GM23338 (cell line): Measurements from ENCODE around the gene TPST1. TPM values are rescaled to one million over a fixed set of nuclear protein-coding genes. Genes with fewer than 3 reads are reported as not detected.
"Not testable (repeated sequence)": the region's sequence is repeated elsewhere in the genome, so short reads cannot be mapped to it uniquely, and the experiment has no call there.

ENCODE experiments used
- ATAC-seq: fragments of 200-7000 bp; cut with Tn5 transposase; 3 replicates; pipeline ENCODE4 v1.9.1; 2020
- DNase-seq: peaks from one replicate; pipeline ENCODE4 v3.0.0-alpha.2; 2015; ENCODE audit warnings: low spot score
- H2AFZ ChIP-seq: fragments of 200-600 bp; sonication (generic); 2 replicates; pipeline ENCODE4 v1.8.0; 2016; ENCODE audit warnings: antibody characterized with exemption, mild to moderate bottlenecking, moderate library complexity
- H3F3A ChIP-seq: fragments of 200-600 bp; sonication (generic); replicated peaks from 2 replicates; pipeline ENCODE4 v1.8.0; 2017; ENCODE audit warnings: antibody characterized with exemption, mixed run types, low read depth
- H3K27ac ChIP-seq: fragments of 200-600 bp; sonication (generic); 2 replicates; pipeline ENCODE4 v1.6.1; 2016; ENCODE audit warnings: low read depth
- H3K27me3 ChIP-seq: fragments of 200-600 bp; sonication (generic); 2 replicates; pipeline ENCODE4 v1.8.0; 2016; ENCODE audit warnings: mild to moderate bottlenecking, mixed run types, moderate library complexity; ENCODE audit not compliant: insufficient read depth
- H3K36me3 ChIP-seq: fragments of 200-600 bp; sonication (generic); 2 replicates; pipeline ENCODE4 v1.8.0; 2016; ENCODE audit warnings: mild to moderate bottlenecking; ENCODE audit not compliant: insufficient read depth
- H3K4me1 ChIP-seq: fragments of 200-600 bp; sonication (generic); 2 replicates; pipeline ENCODE4 v1.8.0; 2016; ENCODE audit warnings: mild to moderate bottlenecking, moderate library complexity; ENCODE audit not compliant: insufficient read depth
- H3K4me2 ChIP-seq: fragments of 200-600 bp; sonication (generic); 2 replicates; pipeline ENCODE4 v1.7.1; 2017; ENCODE audit warnings: mixed run types
- H3K4me3 ChIP-seq: fragments of 200-600 bp; sonication (generic); 2 replicates; pipeline ENCODE4 v1.6.1; 2016; ENCODE audit warnings: mixed run types
- H3K79me2 ChIP-seq: fragments of 200-600 bp; sonication (generic); replicated peaks from 2 replicates; pipeline ENCODE4 v1.8.0; 2017; ENCODE audit warnings: mild to moderate bottlenecking; ENCODE audit not compliant: insufficient read depth
- H3K9me2 ChIP-seq: fragments of 200-600 bp; sonication (generic); 2 replicates; pipeline ENCODE4 v1.8.0; 2017; ENCODE audit not compliant: insufficient read depth
- H4K20me1 ChIP-seq: fragments of 200-600 bp; sonication (generic); replicated peaks from 2 replicates; pipeline ENCODE4 v1.8.0; 2017; ENCODE audit warnings: mild to moderate bottlenecking; ENCODE audit not compliant: insufficient read depth
- H3K27ac Mint-ChIP-seq: 2 replicates; pipeline ENCODE4 v1.8.0; 2020; ENCODE audit warnings: inconsistent platforms, mild to moderate bottlenecking, moderate library complexity, mixed read lengths
- H3K27me3 Mint-ChIP-seq: 3 replicates; pipeline ENCODE4 v1.8.0; 2022; ENCODE audit warnings: low read depth, mild to moderate bottlenecking, moderate library complexity, mixed read lengths, inconsistent platforms; ENCODE audit not compliant: insufficient read depth, poor library complexity
- H3K36me3 Mint-ChIP-seq: 3 replicates; pipeline ENCODE4 v1.8.0; 2021; ENCODE audit warnings: low read depth, mild to moderate bottlenecking, inconsistent platforms, moderate library complexity, mixed read lengths
- H3K4me1 Mint-ChIP-seq: 3 replicates; pipeline ENCODE4 v1.8.0; 2020; ENCODE audit warnings: mild to moderate bottlenecking, inconsistent platforms, mixed read lengths
- H3K4me3 Mint-ChIP-seq: 3 replicates; pipeline ENCODE4 v1.8.0; 2021; ENCODE audit warnings: moderate library complexity, mild to moderate bottlenecking, inconsistent platforms, mixed read lengths
- H3K9me3 Mint-ChIP-seq: 3 replicates; pipeline ENCODE4 v1.8.0; 2020; ENCODE audit warnings: moderate library complexity, mild to moderate bottlenecking, inconsistent platforms, mixed read lengths
- CREB1 ChIP-seq: fragments of 250-450 bp; sonication (Bioruptor Pico); IDR thresholded peaks from 2 replicates; pipeline ENCODE4 v1.5.0; 2020; ENCODE audit warnings: low read depth, mild to moderate bottlenecking, moderate library complexity
- EZH2 ChIP-seq: fragments of 200-600 bp; sonication (generic); IDR thresholded peaks from one replicate; pipeline ENCODE4 v1.8.0; 2017; ENCODE audit warnings: antibody characterized with exemption, mild to moderate bottlenecking, low read depth; ENCODE audit not compliant: unreplicated experiment
- JUNB ChIP-seq: IDR thresholded peaks from one replicate; pipeline ENCODE4 v1.6.1; 2016; ENCODE audit warnings: antibody characterized with exemption; ENCODE audit not compliant: unreplicated experiment
- POLR2AphosphoS5 ChIP-seq: IDR thresholded peaks from 2 replicates; pipeline ENCODE4 v1.6.1; 2016; ENCODE audit warnings: antibody characterized with exemption, low read depth
- STAT1 ChIP-seq: IDR thresholded peaks from one replicate; pipeline ENCODE4 v1.6.1; 2016; ENCODE audit warnings: antibody characterized with exemption; ENCODE audit not compliant: unreplicated experiment
- ZNF114 ChIP-seq: fragments of 250-450 bp; sonication (Bioruptor Pico); IDR thresholded peaks from 2 replicates; pipeline ENCODE4 v1.5.0; 2020; ENCODE audit warnings: mild to moderate bottlenecking, moderate library complexity
- ZNF331 ChIP-seq: fragments of 250-450 bp; sonication (Bioruptor Pico); IDR thresholded peaks from 2 replicates; pipeline ENCODE4 v1.5.0; 2020; ENCODE audit warnings: low read depth, mild to moderate bottlenecking, moderate library complexity
- polyA plus RNA-seq: library from polyadenylated mRNA; unstranded; fragments of >200 nt; fragmentation: Nextera tagmentation; extraction: Ambion mirVana; gene quantifications from 2 replicates; pipeline ENCODE4 v1.2.1, GENCODE V29; 2016
- total RNA-seq: library from RNA; depleted of rRNA; stranded (reverse); fragments of >200 nt; shearing (Covaris generic); gene quantifications from 2 replicates; pipeline ENCODE4 v1.2.3, GENCODE V29; 2014
- TF ChIP-seq, protein P1 (sequence below), 2 experiments: fragments of 200-600 bp in 1 of 2; sonication (generic) in 1 of 2; conservative IDR thresholded peaks; 2 replicates each; pipeline versions ENCODE4 v1.5.1 to v1.6.1; 2016 to 2017; ENCODE audit warnings: antibody characterized with exemption in 2 of 2, low read depth in 2 of 2, mild to moderate bottlenecking in 2 of 2, moderate library complexity in 1 of 2

TPST1 gene
- total and polyA plus RNA-seq, 2 experiments from 2014 or later = 10.7 to 19.2 TPM

DNA sequence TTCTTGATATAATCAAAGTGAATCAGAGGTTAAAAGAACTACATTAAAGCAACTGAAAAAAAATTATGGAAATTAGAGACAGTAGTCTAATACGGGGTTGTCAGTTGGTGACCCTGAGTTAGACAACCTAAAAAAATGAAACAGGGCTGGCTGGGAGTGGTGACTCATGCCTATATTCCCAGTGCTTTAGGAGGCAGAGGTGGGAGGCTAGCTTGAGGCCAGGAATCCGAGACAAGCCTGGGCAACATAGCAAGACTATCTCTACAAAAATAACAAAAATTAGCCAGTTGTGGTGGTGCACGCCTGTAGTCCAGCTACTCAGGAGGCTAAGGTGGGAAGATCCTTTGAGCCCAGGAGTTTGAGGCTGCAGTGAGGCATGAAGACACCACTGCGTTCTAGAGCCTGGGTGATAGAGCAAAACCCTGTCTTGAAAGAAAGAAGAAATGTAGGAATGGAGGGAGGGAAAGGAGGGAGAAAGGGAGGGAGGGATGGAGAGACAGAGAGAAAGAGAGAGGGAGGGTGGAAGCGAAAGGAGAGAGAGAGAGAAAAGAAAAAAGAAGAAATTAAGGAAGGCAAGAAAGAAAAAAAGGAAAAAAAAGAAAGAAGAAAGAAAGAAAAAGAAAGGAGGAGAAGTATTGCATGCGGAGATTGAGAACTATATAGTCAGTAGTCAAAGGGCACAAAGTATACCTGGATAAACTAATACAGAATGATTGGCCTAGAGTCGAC, 166.1 kb downstream of the TPST1 start (continued):
- TF ChIP-seq STAT1 (no peak), JUNB (no peak), ZNF114 (CRISPR knock-in tag) (no peak), EZH2 (no peak), CREB1 (CRISPR knock-in tag) (no peak)

DNA sequence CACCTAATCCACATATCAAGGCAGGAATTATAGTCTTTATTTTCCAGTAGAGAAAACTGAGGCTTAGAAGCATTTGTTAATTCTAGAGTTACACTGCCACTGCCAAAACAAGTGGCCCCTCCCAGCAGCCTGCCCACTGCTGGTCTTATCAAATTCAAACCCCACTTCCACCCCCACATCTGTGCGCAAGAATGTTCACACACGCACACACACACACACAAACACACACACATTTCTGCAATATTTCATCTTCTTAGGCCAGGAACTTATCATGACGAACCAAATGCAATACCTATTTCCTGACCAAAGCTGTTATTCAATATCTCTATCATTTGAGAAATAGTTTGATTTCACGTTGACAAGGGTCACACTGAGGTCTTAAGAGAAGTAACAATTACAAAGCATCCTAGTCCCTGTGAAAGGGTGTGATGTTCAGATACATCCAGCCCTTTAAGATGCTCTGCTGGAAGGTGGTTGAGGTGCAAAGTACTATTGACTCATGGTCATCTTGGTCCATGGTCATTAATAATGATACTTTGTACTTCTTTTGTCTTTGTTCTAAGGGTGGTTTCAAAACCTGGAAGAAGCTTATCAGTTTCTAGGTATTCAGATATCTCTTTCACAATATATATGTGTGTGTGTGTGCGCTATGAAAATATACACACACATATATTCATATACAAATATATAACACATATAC, 169.2 kb downstream of the TPST1 start:
- not testable (repeated sequence) for H3K4me1 Mint-ChIP-seq, H3F3A ChIP-seq, H3K4me3 Mint-ChIP-seq, H3K4me1 ChIP-seq, H3K4me2 ChIP-seq, H3K27me3 ChIP-seq, H4K20me1 ChIP-seq, H3K27ac Mint-ChIP-seq, H3K4me3 ChIP-seq, H3K36me3 ChIP-seq, H3K27ac ChIP-seq, H3K79me2 ChIP-seq, H3K9me2 ChIP-seq, DNase-seq, ATAC-seq, H2AFZ ChIP-seq, H3K27me3 Mint-ChIP-seq, H3K9me3 Mint-ChIP-seq
- H3K36me3 Mint-ChIP-seq = peaks cover 18% of the 10 kb centered on the region

DNA sequence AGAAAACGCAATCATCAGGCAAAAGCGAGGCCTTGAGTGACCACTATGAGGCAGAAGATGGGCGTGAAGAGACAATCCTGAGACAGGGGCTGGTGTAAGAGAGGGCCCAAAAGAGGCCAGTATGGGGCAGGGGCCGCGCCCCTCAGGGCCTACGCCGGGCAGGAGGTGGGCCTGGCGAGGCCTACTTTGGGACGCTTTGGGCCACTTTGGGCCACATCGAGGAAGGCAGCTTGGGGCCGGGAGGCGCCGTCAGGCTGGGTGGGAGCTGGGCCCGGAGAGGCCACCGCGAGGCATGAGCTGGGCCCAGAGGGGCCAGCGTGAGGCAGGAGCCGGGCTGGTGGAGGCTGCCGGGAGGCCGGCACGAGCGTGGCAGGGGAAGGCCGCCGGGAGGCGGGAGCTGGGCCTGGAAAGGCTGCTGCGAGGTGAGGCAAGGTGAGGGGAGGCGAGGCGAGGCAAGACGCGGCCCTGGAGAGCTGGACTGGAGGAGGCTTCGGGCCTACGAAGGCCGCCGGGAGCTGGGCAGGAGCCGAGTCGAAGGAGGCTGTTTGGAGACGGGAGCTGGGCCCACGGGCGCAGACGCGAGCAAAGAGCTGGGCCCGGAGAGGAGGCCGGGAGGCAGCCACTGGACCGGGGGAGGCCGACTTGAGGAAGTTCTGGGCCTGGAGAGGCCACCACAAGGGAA, 171.3 kb downstream of the TPST1 start:
- Mint-ChIP-seq H3K4me3 (no peak overlapping the region; the same call in 2 of the 3 replicates), H3K9me3 (no peaks in the 10 kb centered on the region; the same call in none of the 3 replicates), H3K27me3 (peaks cover 13% of the 10 kb centered on the region), H3K4me1 (no peaks in the 10 kb centered on the region; the same call in 2 of the 3 replicates), H3K36me3 (peaks cover 31% of the 10 kb centered on the region), H3K27ac (no peak overlapping the region)
- TF ChIP-seq, protein P1, sequence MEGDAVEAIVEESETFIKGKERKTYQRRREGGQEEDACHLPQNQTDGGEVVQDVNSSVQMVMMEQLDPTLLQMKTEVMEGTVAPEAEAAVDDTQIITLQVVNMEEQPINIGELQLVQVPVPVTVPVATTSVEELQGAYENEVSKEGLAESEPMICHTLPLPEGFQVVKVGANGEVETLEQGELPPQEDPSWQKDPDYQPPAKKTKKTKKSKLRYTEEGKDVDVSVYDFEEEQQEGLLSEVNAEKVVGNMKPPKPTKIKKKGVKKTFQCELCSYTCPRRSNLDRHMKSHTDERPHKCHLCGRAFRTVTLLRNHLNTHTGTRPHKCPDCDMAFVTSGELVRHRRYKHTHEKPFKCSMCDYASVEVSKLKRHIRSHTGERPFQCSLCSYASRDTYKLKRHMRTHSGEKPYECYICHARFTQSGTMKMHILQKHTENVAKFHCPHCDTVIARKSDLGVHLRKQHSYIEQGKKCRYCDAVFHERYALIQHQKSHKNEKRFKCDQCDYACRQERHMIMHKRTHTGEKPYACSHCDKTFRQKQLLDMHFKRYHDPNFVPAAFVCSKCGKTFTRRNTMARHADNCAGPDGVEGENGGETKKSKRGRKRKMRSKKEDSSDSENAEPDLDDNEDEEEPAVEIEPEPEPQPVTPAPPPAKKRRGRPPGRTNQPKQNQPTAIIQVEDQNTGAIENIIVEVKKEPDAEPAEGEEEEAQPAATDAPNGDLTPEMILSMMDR (conservative IDR thresholded peaks at IDR 0.05; ENCODE audit: low read depth in 2 of 2) = peak in 1 of 2 experiments; percentile 29; a peak in 2 of 4 replicates
- TF ChIP-seq ZNF331 (CRISPR knock-in tag) (no peak), JUNB (no peak), POLR2AphosphoS5 (no peak)
- peak; percentile 83 for ATAC-seq
- Histone ChIP-seq H3K79me2 (no peaks in the 10 kb centered on the region), H2AFZ (no peak overlapping the region), H3K4me2 (no peak overlapping the region), H3K4me1 (no peaks in the 10 kb centered on the region), H3K27ac (no peak overlapping the region), H3F3A (0 out of 2 replicates have a peak, but pooled peaks cover 3% of the 10 kb centered on the region), H4K20me1 (no peaks in the 10 kb centered on the region), H3K9me2 (no peaks in the 10 kb centered on the region), H3K36me3 (no peaks in the 10 kb centered on the region; the same call in 1 of the 2 replicates), H3K27me3 (no peaks in the 10 kb centered on the region), H3K4me3 (no peak overlapping the region)
- peak; percentile 44 for DNase-seq
